ENCODE measurements around the gene ZMYM5. TPM values are rescaled to one million over a fixed set of nuclear protein-coding genes. Genes with fewer than 3 reads are reported as not detected.
A peak's percentile ranks its signal among the peaks of the same experiment; 100 is the strongest.
"Not testable (repeated sequence)": the region's sequence is repeated elsewhere in the genome, so short reads cannot be mapped to it uniquely, and the experiment has no call there.

ZMYM5 gene
- total and polyA plus RNA-seq, 8 donors: 10.1 to 36.7 (median 30.7) TPM

GRCh38 chr13:19822673-19823072 is 40.8 kb downstream of the ZMYM5 start:
- no peak for TF ChIP-seq CTCF (IDR thresholded peaks at IDR 0.05)
- H3K9me3 ChIP-seq: no peaks in the 10 kb centered on the region
- H3K27me3 ChIP-seq: no peaks in the 10 kb centered on the region
- ATAC-seq (no peak), DNase-seq (no peak)
- intact Hi-C loops (cut with DNase I): no loop called here
- peaks cover 0 to 73% of the 10 kb centered on the region in 2 donors for H3K36me3 ChIP-seq
- no peaks in the 10 kb centered on the region for H3K4me1 ChIP-seq
- no peak overlapping the region for H3K4me3 ChIP-seq
- no peak overlapping the region for H3K27ac ChIP-seq

GRCh38 chr13:19818223-19818842 is 45.1 kb downstream of the ZMYM5 start:
- ATAC-seq (peak; percentile 99), DNase-seq (peak; percentile 10 to 93 (median 67))
- TF ChIP-seq CTCF (IDR thresholded peaks at IDR 0.05): peak; percentile 40 to 67
- peaks cover 0 to 56% of the 10 kb centered on the region in 2 donors for H3K36me3 ChIP-seq
- no peaks in the 10 kb centered on the region for H3K9me3 ChIP-seq
- H3K4me1 ChIP-seq: no peaks in the 10 kb centered on the region
- intact Hi-C loops (cut with DNase I): no loop called here
- no peaks in the 10 kb centered on the region for H3K27me3 ChIP-seq
- no peak overlapping the region for H3K4me3 ChIP-seq
- H3K27ac ChIP-seq: no peak overlapping the region

- no peak for TF ChIP-seq CTCF (IDR thresholded peaks at IDR 0.05)
- Histone ChIP-seq H3K27me3 (no peaks in the 10 kb centered on the region), H3K27ac (no peak overlapping the region), H3K36me3 (peaks cover 0 to 49% of the 10 kb centered on the region in 2 donors), H3K4me3 (no peak overlapping the region), H3K4me1 (no peaks in the 10 kb centered on the region), H3K9me3 (no peaks in the 10 kb centered on the region)
- DNase-seq (no peak), ATAC-seq (peak; percentile 51)
- intact Hi-C loops (cut with DNase I): no loop called here
Observed at GRCh38 chr13:19817510-19818158, 45.8 kb downstream of the ZMYM5 start.

- DNase-seq (no peak), ATAC-seq (no peak)
- intact Hi-C loops (cut with DNase I): no loop called here
- Histone ChIP-seq H3K27ac (no peak overlapping the region), H3K36me3 (peaks cover 0 to 44% of the 10 kb centered on the region in 2 donors), H3K9me3 (no peaks in the 10 kb centered on the region), H3K27me3 (no peaks in the 10 kb centered on the region), H3K4me1 (no peaks in the 10 kb centered on the region), H3K4me3 (no peak overlapping the region)
- TF ChIP-seq CTCF (IDR thresholded peaks at IDR 0.05): no peak
Observed at GRCh38 chr13:19817106-19817505, 46.3 kb downstream of the ZMYM5 start.

GRCh38 chr13:19815842-19816241 is 47.6 kb downstream of the ZMYM5 start:
- H3K9me3 ChIP-seq; H3K4me3 ChIP-seq; DNase-seq; ATAC-seq; H3K27me3 ChIP-seq; H3K27ac ChIP-seq; H3K4me1 ChIP-seq; intact Hi-C loops (cut with DNase I): not testable (repeated sequence)
- H3K36me3 ChIP-seq: peaks cover 0 to 36% of the 10 kb centered on the region in 2 donors
